Mucosa of descending colon (tissue), 3 donors: ENCODE measurements around the gene PTPRA. TPM values are rescaled to one million over a fixed set of nuclear protein-coding genes. Genes with fewer than 3 reads are reported as not detected.
"Not testable (repeated sequence)": the region's sequence is repeated elsewhere in the genome, so short reads cannot be mapped to it uniquely, and the experiment has no call there.

ENCODE experiments used
- ATAC-seq: fragments of 200-7000 bp; cut with Tn5 transposase; one replicate; pipeline ENCODE4 v1.9.1; 2020; ENCODE audit warnings: mild to moderate bottlenecking, moderate library complexity
- DNase-seq, 3 donors: peaks; one replicate each; pipeline ENCODE4 v3.0.0-alpha.2; 2020
- H3K36me3 ChIP-seq: fragments of 200-600 bp; one replicate; pipeline ENCODE4 v1.8.0; 2021; ENCODE audit warnings: low read depth, mild to moderate bottlenecking
- H3K4me1 ChIP-seq: fragments of 200-600 bp; one replicate; pipeline ENCODE4 v1.8.0; 2021; ENCODE audit warnings: low read depth, mild to moderate bottlenecking
- H3K4me3 ChIP-seq: fragments of 200-600 bp; one replicate; pipeline ENCODE4 v1.8.0; 2021; ENCODE audit warnings: mild to moderate bottlenecking
- H3K9me3 ChIP-seq: fragments of 200-600 bp; one replicate; pipeline ENCODE4 v1.8.0; 2021; ENCODE audit warnings: mild to moderate bottlenecking
- intact Hi-C, 2 donors: fragments of 100-400 bp; cut with DNase I in 1 of 2; cut with micrococcal nuclease in 1 of 2; formaldehyde crosslinking; loops; one replicate each; pipeline versions ENCODE4 v1.11.0 to v1.11.1; 2022; cut with DNase I, micrococcal nuclease
- total RNA-seq, 3 donors: library from RNA; stranded (reverse); fragmentation: NEBNext Ultra II Directional in 2 of 3; extraction: Animal tissue kit (Norgen Biotek cat#: 25700) in 2 of 3; gene quantifications; one replicate each; pipeline versions ENCODE4 v1.2.1 to v1.2.4, GENCODE V29; 2021 to 2023
- TF ChIP-seq, protein P1 (sequence below): fragments of 200-600 bp; IDR thresholded peaks from one replicate; pipeline ENCODE4 v1.8.0; 2022; ENCODE audit warnings: antibody characterized with exemption, mild to moderate bottlenecking
- donor health status: DM: no; HTN: no; CAD: no; lungs with moderate emphysema.
- donor health status: DM: no; HTN: no; CAD: no.
- donor health status: DM: no; HTN: yes; CAD: no.

PTPRA gene
- total RNA-seq, 3 donors from 2014 or later, result 39.0 to 64.7 (median 59.3) TPM

DNA sequence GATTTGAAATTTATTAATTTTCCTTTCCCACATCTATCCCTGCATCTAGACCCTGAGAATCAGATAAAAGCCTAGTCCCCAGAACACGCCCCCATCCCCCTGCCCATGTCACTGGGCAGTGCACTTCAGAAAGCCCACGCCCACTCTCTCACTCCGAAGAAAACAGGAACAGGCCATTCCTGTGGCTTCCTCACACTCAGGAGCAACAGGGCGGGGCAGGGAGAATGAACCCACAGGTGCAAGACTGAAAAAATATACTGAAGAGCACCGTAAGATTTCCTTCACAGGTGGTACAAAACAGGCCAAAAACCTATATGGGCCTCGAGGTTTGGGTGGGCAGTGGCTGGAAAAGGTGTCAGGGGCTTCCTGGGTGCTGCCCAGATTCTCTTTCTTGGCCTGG is 201.5 kb downstream of the PTPRA start:
- no peak for DNase-seq
- H3K4me3 ChIP-seq, result no peak overlapping the region
- H3K36me3 ChIP-seq, result no peaks in the 10 kb centered on the region
- no peaks in the 10 kb centered on the region for H3K9me3 ChIP-seq
- H3K4me1 ChIP-seq, result peaks cover 12% of the 10 kb centered on the region
- TF ChIP-seq, protein P1, sequence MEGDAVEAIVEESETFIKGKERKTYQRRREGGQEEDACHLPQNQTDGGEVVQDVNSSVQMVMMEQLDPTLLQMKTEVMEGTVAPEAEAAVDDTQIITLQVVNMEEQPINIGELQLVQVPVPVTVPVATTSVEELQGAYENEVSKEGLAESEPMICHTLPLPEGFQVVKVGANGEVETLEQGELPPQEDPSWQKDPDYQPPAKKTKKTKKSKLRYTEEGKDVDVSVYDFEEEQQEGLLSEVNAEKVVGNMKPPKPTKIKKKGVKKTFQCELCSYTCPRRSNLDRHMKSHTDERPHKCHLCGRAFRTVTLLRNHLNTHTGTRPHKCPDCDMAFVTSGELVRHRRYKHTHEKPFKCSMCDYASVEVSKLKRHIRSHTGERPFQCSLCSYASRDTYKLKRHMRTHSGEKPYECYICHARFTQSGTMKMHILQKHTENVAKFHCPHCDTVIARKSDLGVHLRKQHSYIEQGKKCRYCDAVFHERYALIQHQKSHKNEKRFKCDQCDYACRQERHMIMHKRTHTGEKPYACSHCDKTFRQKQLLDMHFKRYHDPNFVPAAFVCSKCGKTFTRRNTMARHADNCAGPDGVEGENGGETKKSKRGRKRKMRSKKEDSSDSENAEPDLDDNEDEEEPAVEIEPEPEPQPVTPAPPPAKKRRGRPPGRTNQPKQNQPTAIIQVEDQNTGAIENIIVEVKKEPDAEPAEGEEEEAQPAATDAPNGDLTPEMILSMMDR, result no peak
- no peak for ATAC-seq
- intact Hi-C loops, result no loop called here

GRCh38 chr20:3075315-3075714 is 202.0 kb downstream of the PTPRA start:
- H3K4me1 ChIP-seq, result peaks cover 12% of the 10 kb centered on the region
- ATAC-seq, H3K36me3 ChIP-seq, H3K4me3 ChIP-seq, DNase-seq, H3K9me3 ChIP-seq, intact Hi-C loops: not testable (repeated sequence)

DNA sequence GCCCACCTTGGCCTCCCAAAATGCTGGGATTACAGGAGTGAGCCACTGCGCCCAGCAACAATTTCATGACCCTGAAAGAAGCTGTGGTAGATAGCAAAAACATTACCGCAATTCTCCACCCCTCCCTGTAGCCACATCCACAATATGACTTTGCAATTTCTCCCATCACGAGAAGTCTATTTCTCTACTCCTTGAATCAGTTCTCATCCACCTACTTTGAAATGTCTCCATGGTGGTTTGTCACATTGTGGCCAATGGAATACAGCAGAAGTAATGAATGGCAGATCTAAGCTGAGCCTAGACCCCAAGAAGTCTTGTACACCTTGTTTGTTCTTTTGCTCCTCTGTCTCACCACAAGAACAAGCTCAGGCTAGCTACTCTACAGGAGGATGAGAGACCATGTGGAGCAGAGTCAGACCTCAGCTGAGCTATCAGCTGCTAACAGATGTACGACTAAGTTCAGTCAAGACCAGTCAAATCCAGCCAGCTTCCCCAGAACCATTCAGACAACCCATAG is 204.4 kb downstream of the PTPRA start:
- TF ChIP-seq, protein P1, result no peak
- Histone ChIP-seq H3K4me3 (no peak overlapping the region), H3K36me3 (no peaks in the 10 kb centered on the region), H3K9me3 (no peaks in the 10 kb centered on the region), H3K4me1 (peaks cover 5% of the 10 kb centered on the region)
- ATAC-seq (no peak), DNase-seq (no peak)
- intact Hi-C loops, result no loop called here

DNA sequence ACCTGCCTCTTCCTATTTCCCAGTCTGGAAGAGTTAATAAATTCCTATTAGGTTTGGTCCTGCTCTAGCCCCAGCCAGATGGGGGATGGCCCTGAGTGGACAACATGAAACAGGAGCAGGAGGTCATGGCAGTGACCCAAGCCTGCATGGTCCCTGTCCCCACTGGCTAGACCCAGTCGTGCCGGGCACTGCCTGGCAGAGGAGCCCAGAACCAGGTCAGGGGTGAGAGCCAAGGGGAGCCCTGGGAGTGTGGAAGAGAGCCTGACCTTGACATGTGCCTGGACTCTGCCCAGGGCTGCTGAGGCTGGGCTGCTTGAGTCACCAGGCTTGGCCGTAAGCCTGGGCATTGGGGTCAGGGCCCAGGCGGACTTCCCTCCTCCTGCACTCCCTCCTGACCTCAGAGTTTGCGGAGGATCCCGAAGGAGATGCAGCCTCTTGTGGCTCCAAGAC is 207.7 kb downstream of the PTPRA start:
- ATAC-seq, result peak; percentile 38
- H3K4me1 ChIP-seq, result peaks cover 10% of the 10 kb centered on the region
- DNase-seq, result peak in 2 of 3 donors; percentile 14 to 26
- TF ChIP-seq, protein P1, result no peak
- intact Hi-C loops, result no loop called here
- no peaks in the 10 kb centered on the region for H3K9me3 ChIP-seq
- H3K36me3 ChIP-seq, result no peaks in the 10 kb centered on the region
- H3K4me3 ChIP-seq, result no peak overlapping the region

DNA sequence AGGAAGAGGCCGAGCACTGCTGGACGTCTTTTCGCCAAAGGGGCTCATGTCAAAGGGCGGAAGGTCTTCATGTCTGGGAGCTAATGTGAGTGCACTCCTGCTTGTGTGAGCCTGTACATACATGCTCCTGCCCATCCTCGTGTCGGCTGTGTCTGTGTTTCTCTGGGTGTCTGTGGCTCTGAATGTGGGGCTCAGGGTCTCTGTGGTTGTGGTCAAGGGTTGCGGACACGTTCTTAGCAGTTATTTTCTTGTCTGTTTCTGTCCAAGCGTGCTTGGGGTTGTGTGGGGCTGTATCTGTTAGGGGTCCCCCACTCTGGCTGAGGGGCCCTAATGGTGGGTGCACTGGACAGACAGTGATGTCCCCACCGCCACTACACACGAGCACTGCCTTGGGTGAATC is 208.4 kb downstream of the PTPRA start:
- H3K9me3 ChIP-seq, result no peaks in the 10 kb centered on the region
- no peak overlapping the region for H3K4me3 ChIP-seq
- DNase-seq (no peak), ATAC-seq (no peak)
- H3K4me1 ChIP-seq, result peaks cover 10% of the 10 kb centered on the region
- TF ChIP-seq, protein P1, result no peak
- intact Hi-C loops, result no loop called here
- no peaks in the 10 kb centered on the region for H3K36me3 ChIP-seq

DNA sequence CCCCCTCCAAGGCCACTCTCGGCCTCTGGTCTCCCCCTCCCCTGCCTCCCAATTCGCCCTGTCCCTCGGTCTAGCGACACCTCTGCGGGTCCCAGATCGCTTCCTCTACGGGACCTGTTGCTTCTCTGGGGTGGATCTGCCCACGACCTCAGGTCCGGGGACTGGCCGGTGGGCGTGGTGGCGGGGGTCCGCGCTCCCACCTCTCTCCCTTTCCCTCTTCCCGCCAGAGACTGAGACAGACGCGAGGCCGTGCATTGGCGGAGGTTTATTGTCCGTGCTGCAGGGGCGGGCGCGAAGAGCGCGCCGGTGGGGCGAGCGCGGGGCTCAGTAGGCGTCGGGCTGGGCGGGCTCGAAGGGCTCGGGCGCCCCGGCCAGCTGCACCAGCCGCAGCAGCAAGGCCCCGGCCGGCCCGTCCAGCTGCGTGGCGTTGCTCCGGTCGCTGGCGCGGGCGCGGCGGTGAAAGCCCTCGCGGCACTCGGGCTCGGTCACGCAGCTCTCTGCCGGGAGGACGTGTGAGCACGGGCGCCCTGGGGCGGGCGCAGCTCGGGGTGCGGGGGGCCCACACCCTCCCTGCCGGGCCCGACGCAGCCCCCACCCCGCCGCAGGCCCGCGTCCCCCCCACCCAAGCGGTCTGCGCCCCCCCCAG is 209.1 kb downstream of the PTPRA start:
- TF ChIP-seq, protein P1, result no peak
- ATAC-seq, result no peak
- no peaks in the 10 kb centered on the region for H3K36me3 ChIP-seq
- H3K4me1 ChIP-seq, result peaks cover 10% of the 10 kb centered on the region
- intact Hi-C loops, result no loop called here
- H3K9me3 ChIP-seq, result no peaks in the 10 kb centered on the region
- no peak overlapping the region for H3K4me3 ChIP-seq
- no peak for DNase-seq
